ENCODE data around the gene LLCFC1.

- TF ChIP-seq EZH2 (IDR thresholded peaks at IDR 0.05; ENCODE audit: insufficient read depth, poor library complexity, severe bottlenecking) (no peak), EZH2phosphoT487 (IDR thresholded peaks at IDR 0.05; ENCODE audit: insufficient read depth, low read depth) (no peak)
These were observed 32.6 kb upstream of the LLCFC1 start for GRCh38 chr7:142906643-142907042.

All from GM23248 (cell line).